HepG2 (cell line): ENCODE measurements around the gene GRIK5. TPM values are rescaled to one million over a fixed set of nuclear protein-coding genes. Genes with fewer than 3 reads are reported as not detected.
A peak's percentile ranks its signal among the peaks of the same experiment; 100 is the strongest.

ENCODE experiments used
- MAX ChIP-seq: IDR thresholded peaks from 2 replicates; pipeline ENCODE4 v1.6.1; 2012; ENCODE audit warnings: inconsistent platforms
- SALL1 ChIP-seq: sonication (generic); formaldehyde crosslinking; IDR thresholded peaks from 2 replicates; pipeline ENCODE4 v1.8.0; 2022; ENCODE audit warnings: mild to moderate bottlenecking, missing genetic modification reagents
- TFE3 ChIP-seq: IDR thresholded peaks from 2 replicates; pipeline ENCODE4 v1.6.1; 2016
- YY1 ChIP-seq: IDR thresholded peaks from 2 replicates; pipeline ENCODE4 v1.6.1; 2011; ENCODE audit warnings: low read length, low read depth, moderate library complexity, mild to moderate bottlenecking; ENCODE audit not compliant: insufficient read depth, insufficient replicate concordance
- ZBTB42 ChIP-seq: sonication (generic); formaldehyde crosslinking; IDR thresholded peaks from 2 replicates; pipeline ENCODE4 v1.5.0; 2020; ENCODE audit warnings: mild to moderate bottlenecking, missing genetic modification reagents
- ZNF256 ChIP-seq: sonication (generic); formaldehyde crosslinking; conservative IDR thresholded peaks from 2 replicates; pipeline ENCODE4 v1.4.0; 2020; ENCODE audit warnings: missing genetic modification reagents
- ZNF660 ChIP-seq: sonication (generic); formaldehyde crosslinking; IDR thresholded peaks from 2 replicates; pipeline ENCODE4 v1.5.1; 2020; ENCODE audit warnings: mild to moderate bottlenecking, low read depth, missing genetic modification reagents, borderline replicate concordance
- polyA plus RNA-seq, 8 experiments: library from polyadenylated mRNA; depleted of rRNA in 3 of 8; stranded (reverse) in 7 of 8; unstranded in 1 of 8; fragments of >200 nt; fragmentation: Illumina TruSeq in 4 of 8; extraction: Trizol in 4 of 8; gene quantifications; 2 replicates each; pipeline versions ENCODE4 v1.2.1 to v1.2.3, GENCODE V29; 2011 to 2016; ENCODE audit warnings: low read depth in 4 of 8, missing spikeins in 1 of 8, mixed read lengths in 1 of 8; ENCODE audit not compliant: insufficient read depth in 1 of 8
- total RNA-seq, 5 experiments: library from RNA; depleted of rRNA; stranded (reverse); fragments of >200 nt; fragmentation: Illumina TruSeq; extraction: Trizol; gene quantifications; 2 replicates each; pipeline ENCODE4 v1.2.3, GENCODE V29; 2016; ENCODE audit warnings: low read depth in 1 of 5
- TF ChIP-seq, protein P1 (sequence below): sonication (generic); formaldehyde crosslinking; IDR thresholded peaks from 2 replicates; pipeline ENCODE4 v1.4.0; 2020; ENCODE audit warnings: missing genetic modification reagents
- TF ChIP-seq, protein P2 (sequence below): fragments of 450-650 bp; IDR thresholded peaks from 2 replicates; pipeline ENCODE4 v1.6.1; 2016

The GRIK5 gene
- total and polyA plus RNA-seq, 2 of the 13 experiments (the other 11 are each of a cell fraction or from before 2014, with no cell fraction given) = not detected

- TF ChIP-seq, protein P1, sequence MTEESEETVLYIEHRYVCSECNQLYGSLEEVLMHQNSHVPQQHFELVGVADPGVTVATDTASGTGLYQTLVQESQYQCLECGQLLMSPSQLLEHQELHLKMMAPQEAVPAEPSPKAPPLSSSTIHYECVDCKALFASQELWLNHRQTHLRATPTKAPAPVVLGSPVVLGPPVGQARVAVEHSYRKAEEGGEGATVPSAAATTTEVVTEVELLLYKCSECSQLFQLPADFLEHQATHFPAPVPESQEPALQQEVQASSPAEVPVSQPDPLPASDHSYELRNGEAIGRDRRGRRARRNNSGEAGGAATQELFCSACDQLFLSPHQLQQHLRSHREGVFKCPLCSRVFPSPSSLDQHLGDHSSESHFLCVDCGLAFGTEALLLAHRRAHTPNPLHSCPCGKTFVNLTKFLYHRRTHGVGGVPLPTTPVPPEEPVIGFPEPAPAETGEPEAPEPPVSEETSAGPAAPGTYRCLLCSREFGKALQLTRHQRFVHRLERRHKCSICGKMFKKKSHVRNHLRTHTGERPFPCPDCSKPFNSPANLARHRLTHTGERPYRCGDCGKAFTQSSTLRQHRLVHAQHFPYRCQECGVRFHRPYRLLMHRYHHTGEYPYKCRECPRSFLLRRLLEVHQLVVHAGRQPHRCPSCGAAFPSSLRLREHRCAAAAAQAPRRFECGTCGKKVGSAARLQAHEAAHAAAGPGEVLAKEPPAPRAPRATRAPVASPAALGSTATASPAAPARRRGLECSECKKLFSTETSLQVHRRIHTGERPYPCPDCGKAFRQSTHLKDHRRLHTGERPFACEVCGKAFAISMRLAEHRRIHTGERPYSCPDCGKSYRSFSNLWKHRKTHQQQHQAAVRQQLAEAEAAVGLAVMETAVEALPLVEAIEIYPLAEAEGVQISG (CRISPR knock-in tag) = peak; percentile 33; the same call in 1 of the 2 replicates
- no peak for TF ChIP-seq YY1
- no peak for TF ChIP-seq ZNF660 (CRISPR knock-in tag)
- TF ChIP-seq TFE3 (CRISPR knock-in tag) = no peak
- TF ChIP-seq ZBTB42 (CRISPR knock-in tag) = no peak
- peak; percentile 43; the same call in 1 of the 2 replicates for TF ChIP-seq MAX
- no peak for TF ChIP-seq ZNF256 (CRISPR knock-in tag)
- TF ChIP-seq SALL1 (CRISPR knock-in tag) = peak; percentile 18; the same call in 1 of the 2 replicates
- TF ChIP-seq, protein P2, sequence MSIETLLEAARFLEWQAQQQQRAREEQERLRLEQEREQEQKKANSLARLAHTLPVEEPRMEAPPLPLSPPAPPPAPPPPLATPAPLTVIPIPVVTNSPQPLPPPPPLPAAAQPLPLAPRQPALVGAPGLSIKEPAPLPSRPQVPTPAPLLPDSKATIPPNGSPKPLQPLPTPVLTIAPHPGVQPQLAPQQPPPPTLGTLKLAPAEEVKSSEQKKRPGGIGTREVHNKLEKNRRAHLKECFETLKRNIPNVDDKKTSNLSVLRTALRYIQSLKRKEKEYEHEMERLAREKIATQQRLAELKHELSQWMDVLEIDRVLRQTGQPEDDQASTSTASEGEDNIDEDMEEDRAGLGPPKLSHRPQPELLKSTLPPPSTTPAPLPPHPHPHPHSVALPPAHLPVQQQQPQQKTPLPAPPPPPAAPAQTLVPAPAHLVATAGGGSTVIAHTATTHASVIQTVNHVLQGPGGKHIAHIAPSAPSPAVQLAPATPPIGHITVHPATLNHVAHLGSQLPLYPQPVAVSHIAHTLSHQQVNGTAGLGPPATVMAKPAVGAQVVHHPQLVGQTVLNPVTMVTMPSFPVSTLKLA = 0 out of 2 replicates have a peak, but pooled peaks have one; percentile 6
These were observed 8.7 kb upstream of the GRIK5 start (continued) for GRCh38 chr19:42078538-42079275.
